ENCODE results near the gene GPR108.

DNA sequence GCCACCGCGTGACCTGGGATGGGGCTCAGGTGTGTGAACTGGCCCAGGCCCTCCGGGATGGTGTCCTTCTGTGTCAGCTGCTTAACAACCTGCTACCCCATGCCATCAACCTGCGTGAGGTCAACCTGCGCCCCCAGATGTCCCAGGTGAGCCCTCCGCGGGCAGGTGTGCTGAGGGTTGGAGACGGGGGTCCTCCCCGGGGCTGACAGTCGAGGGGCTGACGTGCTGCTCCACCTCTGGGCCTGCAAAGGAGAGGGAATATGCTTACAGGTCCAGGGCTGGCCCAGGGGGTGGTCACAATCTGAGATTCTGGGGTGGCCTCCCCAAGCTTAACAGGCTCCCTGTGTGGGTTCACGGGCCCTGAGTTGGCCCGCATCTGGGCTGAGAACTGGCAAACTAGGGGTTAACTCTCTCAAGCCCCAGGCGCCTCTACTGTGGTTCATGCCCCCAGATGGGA is 35.5 kb upstream of the GPR108 start:
- TF ChIP-seq POLR2AphosphoS5 (IDR thresholded peaks at IDR 0.05; ENCODE audit: low read depth, low read length), result no peak
- TF ChIP-seq, protein P1, sequence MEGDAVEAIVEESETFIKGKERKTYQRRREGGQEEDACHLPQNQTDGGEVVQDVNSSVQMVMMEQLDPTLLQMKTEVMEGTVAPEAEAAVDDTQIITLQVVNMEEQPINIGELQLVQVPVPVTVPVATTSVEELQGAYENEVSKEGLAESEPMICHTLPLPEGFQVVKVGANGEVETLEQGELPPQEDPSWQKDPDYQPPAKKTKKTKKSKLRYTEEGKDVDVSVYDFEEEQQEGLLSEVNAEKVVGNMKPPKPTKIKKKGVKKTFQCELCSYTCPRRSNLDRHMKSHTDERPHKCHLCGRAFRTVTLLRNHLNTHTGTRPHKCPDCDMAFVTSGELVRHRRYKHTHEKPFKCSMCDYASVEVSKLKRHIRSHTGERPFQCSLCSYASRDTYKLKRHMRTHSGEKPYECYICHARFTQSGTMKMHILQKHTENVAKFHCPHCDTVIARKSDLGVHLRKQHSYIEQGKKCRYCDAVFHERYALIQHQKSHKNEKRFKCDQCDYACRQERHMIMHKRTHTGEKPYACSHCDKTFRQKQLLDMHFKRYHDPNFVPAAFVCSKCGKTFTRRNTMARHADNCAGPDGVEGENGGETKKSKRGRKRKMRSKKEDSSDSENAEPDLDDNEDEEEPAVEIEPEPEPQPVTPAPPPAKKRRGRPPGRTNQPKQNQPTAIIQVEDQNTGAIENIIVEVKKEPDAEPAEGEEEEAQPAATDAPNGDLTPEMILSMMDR (IDR thresholded peaks at IDR 0.05), result no peak
